ENCODE results near the gene PNMA8C.

PNMA8C gene

DNA sequence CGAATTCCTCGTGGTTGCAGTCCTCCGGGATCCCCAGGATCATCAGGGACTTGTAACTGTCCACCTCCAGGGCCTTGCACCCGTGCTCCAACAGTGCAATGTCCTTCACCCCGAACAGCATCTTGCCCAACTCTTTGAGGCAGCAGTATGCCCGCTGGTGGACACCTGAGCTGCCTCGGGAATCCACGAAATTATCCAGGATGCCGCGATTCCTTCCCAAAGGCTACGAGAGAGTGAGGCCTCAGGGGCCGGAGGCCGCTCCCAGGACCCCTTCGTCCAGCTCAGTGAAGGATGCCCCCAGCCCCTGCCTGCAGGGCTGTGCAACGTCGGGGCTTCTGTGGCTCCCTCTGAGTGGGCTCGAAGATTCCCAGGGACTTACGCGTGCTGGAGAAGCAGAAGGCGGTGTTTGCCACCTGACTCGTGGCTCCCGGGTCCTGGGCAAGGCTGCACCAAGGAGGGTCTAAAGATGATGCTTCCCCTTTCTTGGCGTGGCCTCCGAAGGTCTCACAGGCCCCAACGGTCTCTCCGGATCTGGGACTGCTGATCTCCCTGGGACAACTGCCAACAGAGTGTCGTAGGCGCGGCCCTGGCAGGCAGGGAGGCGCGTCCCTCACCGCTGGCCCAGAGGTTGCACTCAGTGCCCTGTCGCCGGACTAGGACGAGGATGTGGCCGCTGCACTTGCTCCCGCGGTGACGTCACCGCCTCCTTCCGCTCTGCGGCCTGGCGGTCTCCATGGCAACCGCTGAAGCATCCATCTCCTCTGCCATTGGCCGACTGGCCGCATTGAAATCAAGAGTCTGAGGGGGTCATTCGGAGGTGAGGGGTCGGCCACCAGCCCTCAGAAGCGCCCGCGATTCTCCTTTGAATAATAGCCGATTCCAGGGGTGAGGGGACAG, at the start of gene PNMA8C:
Gene PNMA8C, minus strand, starts transcription at position 698 of the 897 bp plus-strand sequence. Its CDS starts 577 bp downstream, at position 121.
- DNase-seq (ENCODE audit: low read depth in 1 of 2, low spot score in 1 of 2), result peak in 1 of 2 donors; percentile 9

DNA sequence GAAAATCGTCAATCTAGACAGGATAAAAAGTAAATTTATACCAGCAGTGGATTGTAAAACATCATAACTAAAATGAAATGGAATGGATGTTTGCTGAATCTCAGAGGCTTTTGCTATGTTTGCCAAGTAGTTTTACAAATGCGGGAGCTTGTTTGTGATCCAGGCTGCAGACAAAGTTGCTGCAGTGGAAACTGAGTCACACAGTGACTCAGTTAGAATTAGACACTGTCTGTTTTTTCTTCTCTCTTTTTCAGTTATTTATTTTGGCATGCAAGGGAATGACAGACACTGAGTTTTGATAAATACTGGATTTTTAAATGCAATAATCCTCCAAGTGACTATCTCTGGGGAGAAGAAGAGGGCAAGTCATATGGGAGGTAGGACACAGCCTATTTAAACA, 47.2 kb upstream of the PNMA8C start:
- DNase-seq (ENCODE audit: low read depth in 1 of 2, low spot score in 1 of 2), result no peak

DNA sequence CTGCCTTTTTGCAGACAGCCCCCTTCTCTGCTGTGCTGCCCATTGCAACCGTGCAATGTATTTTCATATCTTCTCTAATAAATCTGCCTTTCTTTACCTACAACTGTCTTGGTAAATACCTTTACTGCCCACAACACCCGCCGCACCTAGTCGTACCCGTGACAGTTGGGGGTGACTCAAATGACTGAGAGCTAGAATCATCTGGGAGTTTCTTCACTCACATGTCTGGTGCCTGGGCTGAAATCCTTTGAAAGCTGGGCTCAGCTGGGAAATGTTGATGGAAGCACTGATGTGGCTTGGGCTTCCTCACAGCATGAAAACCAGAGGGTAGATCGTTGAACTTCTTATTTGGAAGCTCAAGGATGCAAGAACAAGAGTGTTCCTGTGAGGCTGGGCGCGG, 45.5 kb upstream of the PNMA8C start:
- DNase-seq (ENCODE audit: low read depth in 1 of 2, low spot score in 1 of 2), result no peak

DNA sequence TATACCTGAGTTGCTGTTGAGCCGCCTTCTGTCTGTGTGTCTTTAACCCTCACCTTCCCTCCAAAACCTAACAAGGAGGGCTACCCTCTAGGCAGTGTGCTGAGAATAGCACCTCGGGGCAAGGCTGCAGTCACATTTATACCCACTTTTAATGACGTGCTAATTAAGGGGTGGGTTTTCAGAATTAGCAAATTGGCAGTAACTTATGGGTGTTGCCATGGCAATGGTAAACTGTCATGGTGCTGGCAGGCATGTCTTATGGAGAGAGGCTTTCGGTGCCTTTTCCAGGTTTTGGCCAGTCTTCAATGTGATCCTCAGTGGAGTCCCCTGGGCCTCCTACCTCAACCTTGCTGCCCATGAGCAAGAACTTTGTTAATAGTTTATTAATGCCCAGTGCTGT, 43.9 kb upstream of the PNMA8C start:
- DNase-seq (ENCODE audit: low read depth in 1 of 2, low spot score in 1 of 2), result no peak

DNA sequence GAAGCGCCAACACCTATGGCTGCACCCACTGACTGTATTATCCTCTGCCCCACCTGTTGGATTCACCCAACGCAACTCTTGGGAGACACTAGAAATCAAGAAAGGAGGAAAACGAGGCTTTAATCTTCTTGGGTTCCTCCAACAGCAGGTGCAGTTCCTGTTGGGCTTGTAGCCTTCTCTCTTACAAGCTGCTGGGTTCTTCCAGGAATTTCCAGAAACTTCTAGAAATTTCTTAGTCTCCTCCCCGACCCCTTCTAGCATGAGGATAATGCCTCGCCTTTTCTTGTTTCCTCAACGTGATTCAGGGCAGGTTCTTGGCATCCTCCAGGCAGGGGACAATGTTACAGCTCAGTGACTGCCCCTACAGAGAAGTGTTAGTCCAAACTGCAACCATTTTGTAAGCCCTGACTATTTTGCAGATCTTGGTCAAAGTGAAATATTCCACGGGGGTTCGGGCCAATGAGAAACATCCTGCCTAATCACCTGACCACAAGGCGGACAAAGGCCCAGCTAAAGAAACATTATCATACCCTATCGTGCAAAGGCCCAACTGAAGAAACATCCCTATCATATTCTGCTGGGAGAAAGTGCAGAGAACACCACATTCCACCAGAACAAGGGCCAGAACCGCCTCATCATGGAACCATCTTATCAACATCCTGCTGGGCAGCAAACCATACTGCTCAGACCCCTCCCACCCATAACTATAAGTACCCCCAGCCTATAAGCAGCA, 43.2 kb upstream of the PNMA8C start:
- DNase-seq (ENCODE audit: low read depth in 1 of 2, low spot score in 1 of 2), result no peak

DNA sequence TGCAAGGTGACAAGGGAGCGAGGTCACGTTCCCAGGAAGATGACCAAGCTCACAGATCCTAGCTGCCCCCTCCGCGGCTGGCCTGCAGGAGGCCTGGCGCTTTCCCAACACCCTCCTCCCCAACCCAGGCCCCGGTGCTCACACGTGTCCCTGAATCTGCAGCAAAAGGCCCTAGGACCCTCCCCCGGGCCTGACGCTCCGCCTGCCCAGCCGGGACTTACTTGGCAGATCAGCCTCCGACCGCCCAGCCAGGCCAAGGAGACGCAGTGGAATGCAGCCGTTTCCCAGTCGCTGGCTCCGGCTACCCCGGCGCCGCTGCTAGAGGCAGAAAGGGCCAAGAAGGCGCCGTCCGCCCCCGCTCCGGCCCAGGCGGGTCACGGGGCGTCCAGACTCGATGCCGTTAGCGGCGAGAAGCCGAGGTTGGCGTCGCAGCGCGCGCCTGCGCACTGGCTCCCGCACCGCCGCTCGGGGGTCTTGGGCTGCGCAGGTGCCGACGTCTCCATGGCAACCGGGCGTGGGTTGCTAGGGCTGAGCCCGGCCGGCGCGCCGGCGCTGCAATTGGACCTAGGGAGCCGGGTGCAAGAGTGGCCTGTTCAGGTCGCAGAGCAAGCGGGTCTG, 42.5 kb upstream of the PNMA8C start, which contains the start of gene PNMA8A:
Gene PNMA8A, minus strand, starts transcription at position 448 of the 618 bp plus-strand sequence. CDS start 528 bp downstream, outside the sequence.
- no peak for DNase-seq (ENCODE audit: low read depth in 1 of 2, low spot score in 1 of 2)

DNA sequence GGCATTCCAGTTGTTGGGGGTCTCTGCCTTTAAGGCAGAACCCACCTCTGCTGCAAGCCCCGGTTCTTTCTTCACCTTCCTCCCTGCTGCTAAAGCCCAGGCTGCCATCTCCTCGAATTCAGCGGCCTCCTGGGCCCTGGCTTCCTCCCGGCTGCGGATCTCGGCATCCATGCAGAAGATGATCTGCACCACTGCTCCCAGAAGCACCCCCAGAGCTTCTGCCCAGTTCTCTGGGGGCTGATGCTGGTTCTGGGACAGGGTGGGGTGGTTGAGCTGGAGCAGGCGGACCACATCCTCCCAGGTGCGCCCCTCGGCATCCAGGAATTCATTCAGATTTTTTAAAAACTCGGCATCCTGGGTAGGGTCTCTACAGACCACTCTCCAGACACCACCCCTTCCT, 41.6 kb upstream of the PNMA8C start:
- no peak for DNase-seq (ENCODE audit: low read depth in 1 of 2, low spot score in 1 of 2)

DNA sequence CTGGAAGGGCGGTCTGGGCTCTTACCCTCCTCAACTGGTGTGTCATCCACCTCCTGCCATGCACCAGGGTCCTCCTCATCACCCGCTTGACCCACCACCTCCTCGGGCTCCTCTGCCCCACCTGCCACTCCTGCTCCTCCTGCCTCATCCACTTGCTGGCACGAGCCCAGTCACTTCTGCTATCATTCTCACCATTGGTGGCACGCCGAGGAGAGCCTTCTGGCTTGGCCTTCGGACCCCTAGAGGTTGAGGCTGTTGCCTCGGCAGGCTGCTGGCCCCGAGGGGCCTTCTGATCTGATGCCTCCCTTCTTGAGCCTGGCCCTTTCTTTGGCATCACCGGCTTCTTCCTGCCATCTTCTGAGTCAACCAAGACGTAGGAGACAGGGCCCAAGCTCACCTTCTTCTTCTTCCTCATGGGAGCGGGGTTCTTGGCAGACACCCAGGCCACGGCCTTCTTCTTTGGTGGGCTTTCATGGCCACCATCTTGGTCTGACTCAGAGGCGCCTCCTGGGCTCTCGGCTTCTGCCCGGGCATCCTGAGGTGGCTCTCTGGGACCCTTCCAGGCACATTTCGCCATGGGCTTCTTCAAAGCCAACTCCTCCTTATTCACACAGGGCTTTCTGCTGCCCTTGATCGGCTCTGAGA, 40.9 kb upstream of the PNMA8C start:
- no peak for DNase-seq (ENCODE audit: low read depth in 1 of 2, low spot score in 1 of 2)

DNA sequence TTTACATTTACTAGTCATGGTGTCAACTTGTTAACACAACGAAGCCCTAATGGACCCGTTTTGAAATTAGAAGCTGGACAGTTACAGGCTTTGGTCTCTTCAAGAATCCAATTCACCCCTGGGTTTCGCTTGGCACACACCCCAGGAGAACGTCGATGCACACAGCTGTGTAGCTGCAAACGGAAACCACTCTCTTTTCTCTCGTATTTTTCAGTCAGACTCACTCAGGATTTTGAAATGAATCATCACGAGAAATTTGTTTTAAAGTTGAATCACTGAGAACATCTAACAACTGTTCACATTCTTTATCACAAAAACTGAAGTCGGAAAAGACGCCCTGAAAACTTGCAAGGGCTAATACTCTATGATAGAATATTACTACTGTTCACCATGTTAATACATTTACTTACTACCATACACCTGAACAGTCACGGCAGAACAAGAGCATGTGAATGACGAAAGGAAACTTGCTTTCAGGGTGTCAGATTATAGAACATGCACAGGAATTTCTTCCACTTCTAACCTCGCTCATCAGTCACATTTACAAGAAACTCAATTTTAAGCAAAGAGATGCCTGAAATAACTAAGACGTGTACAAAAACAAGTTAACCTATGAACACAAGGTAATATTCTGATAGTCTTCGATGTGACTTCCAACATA, 37.9 kb upstream of the PNMA8C start:
- DNase-seq (ENCODE audit: low read depth in 1 of 2, low spot score in 1 of 2), result no peak

DNA sequence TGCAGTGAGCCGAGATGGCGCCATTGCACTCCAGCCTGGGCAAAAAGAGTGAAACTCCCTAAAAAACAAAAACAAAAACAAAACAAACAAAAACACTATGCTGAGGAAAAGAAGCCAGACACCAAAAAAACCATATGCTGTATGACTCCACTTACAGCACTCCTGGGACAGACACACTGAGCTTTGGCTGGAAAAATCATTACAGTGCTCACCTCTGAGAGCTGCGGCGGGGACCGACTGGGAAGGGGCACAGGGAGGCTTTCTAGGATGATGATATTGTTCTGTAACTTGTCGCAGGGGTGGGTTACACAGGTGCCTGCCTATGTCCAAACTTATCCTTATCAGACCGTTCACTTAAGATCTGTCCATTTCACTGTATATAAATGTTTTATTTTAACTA, 34.8 kb upstream of the PNMA8C start:
- no peak for DNase-seq (ENCODE audit: low read depth in 1 of 2, low spot score in 1 of 2)

DNA sequence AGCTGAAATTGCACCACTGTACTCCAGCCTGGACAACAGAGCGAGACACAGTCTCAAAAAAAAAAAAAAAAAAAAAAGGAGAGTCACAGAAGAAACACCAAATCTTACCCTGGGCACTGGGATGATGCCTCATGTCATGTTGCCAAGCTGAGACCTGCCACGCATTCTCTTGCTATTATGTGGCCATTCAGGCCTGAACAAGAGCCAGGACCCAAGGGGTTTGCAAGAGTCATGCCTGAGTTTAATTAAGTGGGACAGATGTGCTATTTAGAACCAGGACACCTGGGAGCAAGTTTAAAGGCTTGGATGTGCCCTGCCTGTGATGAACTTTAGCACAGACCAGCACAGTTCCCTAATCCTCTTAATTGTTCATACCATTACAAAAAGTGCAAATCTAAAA, 32.8 kb upstream of the PNMA8C start:
- no peak for DNase-seq (ENCODE audit: low read depth in 1 of 2, low spot score in 1 of 2)

DNA sequence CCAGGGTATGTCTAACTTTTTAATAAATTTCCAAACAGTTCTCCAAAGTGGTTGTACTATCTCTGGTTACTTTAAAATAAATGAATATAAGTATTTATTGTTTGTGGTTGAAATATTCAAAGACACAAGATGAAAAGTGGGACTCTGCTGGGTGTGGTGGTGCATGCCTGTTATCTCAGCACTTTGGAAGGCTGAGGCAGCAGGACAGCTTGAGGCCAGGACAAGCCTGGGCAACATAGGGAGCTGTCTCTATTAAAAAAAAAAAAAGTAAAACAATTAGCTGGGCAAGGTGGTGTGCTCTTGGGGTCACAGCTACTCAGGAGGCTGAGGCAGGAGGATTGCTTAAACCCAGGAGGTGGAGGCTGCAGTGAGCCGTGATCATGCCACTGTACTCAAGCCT, 32.2 kb upstream of the PNMA8C start:
- no peak for DNase-seq (ENCODE audit: low read depth in 1 of 2, low spot score in 1 of 2)

DNA sequence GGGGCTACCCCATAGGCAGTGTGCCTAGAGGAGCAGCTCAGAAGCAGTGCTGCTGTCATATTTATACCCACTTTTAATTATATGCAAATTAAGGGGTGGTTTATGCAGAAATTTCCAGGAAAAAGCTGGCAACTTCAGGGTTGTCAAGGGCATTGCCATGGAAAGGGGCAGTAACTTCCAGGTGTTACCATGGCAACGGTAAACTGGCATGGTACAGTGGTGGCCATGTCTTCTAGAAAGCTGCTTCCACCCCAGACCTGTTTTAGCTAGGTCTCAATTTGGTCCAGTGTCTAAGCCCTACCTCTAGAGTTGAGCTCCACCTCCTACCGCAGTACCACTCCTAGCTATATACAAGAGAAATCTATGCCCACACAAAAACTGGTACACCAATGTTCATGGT, 31.3 kb upstream of the PNMA8C start:
- DNase-seq (ENCODE audit: low read depth in 1 of 2, low spot score in 1 of 2), result no peak

DNA sequence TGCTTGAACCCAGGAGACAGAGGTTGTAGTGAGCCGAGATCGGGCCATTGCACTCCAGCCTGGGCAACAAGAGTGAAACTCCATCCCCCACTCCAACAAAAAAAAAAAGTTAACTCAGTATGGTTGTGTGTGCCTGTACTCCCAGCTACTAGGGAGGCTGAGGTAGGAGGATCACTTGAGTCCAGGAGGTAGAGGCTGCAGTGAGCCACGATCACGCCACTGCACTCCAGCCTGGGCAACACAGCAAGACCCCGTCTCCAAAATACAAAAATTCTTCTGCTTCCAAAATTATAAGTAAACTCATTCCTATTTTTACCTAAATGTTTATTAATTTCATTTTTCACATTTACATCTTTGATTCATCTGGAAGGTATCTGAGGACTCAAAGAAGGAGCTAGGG, 28.2 kb upstream of the PNMA8C start:
- no peak for DNase-seq (ENCODE audit: low read depth in 1 of 2, low spot score in 1 of 2)

DNA sequence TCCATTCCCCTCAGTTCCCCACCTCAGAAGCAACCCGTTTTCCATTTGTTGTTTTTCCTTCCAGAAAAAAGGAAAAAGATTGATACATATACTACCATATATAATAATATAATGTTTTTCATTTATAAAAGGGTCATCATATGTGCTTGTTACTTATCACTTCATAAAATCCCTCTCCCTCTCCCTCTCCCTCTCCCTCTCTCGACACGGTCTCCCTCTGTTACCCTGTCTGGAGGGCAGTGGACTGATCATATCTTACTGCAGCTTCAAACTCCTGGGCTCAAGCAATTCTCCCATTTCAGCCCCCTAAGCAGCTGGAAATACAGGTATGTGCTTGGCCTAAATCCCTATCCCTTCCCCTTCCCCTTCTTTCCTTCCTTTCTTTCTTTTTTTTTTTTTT, 25.5 kb upstream of the PNMA8C start:
- no peak for DNase-seq (ENCODE audit: low read depth in 1 of 2, low spot score in 1 of 2)

DNA sequence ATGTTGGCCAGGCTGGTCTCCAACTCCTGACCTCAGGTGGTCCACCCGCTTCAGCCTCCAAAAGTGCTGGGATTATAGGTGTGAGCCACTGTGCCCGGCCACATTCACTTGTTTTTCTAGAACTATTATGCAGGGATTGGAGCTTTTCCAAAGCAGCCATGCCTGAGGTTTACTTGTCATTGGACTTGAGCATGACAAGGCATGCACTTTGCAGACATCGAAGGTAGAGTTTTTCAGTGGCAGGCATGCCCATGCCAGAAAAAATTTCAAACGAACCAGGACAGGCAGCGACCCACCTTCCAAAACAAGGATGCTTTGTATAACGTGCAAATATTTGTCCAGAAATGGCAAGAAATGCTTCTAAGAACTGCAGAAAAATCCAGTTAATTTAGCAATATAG, 24.9 kb upstream of the PNMA8C start:
- no peak for DNase-seq (ENCODE audit: low read depth in 1 of 2, low spot score in 1 of 2)

DNA sequence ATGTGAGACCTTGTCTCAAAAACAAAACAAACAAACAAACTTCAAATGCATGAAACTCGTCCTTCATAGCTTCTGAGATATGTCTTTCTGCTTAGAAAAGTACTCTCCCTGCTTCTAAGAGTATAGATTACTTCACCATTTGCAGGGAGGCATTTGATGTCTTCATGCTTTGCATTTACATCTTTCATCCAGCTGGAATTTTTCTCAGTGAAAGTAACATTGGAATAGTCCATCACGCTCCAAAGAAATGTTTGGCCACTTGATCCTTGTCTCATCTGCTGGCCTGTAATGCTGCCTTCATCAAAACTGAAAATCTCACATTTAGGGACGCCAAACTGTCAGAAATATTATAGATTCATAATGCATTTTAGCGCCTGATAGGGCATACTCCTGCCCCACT, 23.4 kb upstream of the PNMA8C start:
- no peak for DNase-seq (ENCODE audit: low read depth in 1 of 2, low spot score in 1 of 2)

DNA sequence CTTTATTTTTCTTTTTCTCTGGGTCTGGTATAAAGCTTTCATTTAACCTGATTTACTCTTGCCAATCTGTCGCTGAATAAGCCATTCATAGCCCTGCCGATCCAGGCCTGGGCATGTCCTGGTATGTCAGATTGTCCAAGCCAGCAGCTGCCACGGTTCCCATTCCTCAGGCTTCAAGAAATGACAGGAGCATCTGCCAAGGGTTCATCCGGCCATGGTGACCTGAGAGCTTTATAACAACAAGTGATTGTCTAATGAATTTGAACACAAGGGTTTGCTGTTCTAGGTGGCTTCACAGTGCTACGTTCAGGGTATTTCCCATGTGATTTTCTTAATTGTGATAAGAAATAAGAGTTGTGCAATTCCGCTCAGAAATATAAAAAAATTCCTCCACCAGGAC, 22.6 kb upstream of the PNMA8C start:
- no peak for DNase-seq (ENCODE audit: low read depth in 1 of 2, low spot score in 1 of 2)

DNA sequence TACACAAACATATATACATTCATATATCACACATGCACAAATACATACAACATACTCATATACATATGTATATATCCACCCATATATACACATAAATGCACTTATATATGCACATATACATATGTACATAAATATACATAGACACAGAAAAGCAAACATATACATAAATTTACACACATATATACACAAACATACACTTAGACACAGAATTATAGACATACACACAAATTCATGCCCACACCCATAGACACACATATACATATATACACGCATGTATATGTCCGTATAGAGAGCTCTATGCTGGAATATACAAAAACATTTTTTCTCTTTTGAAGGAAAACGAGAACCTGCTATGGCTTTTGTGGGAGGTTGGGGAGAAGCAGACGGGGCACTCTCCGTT, 22.0 kb upstream of the PNMA8C start:
- no peak for DNase-seq (ENCODE audit: low read depth in 1 of 2, low spot score in 1 of 2)

DNA sequence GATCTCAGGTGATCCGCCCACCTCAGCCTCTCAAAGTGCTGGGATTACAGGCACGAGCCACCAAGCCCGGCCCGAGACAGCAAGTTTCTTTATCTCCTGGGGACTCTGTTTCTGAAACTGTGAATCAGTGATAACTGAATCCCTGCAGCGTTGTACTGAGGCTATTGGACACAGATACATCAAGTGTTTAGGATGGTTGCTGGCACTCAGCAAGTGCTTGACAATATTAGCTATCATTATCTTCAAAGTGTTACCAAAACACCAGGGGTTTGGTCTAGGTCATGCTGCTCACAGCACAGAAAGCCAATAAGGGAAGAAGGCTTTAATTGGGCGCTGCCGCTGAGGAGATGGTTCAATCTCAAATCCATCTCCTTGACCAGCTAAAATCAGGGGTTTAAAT, 20.5 kb upstream of the PNMA8C start:
- DNase-seq (ENCODE audit: low read depth in 1 of 2, low spot score in 1 of 2), result no peak

DNA sequence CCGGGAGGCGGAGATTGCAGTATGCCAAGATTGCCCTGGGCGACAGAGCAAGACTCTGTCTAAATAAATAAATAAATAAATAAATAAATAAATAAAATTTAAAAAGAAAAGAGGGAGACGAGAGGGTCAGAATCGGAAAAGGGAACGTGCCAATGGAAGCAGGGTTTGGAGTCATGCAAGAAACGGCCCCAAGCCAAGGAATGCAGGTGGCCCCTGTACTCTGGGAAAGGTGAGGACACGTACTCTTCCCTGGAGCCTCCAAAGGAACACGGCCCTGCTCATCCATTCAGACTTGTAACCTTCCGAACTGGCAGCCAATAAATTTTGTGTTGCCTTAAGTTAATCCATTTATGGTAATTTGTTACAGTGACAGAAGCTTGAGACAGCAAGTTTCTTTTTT, 19.9 kb upstream of the PNMA8C start:
- DNase-seq (ENCODE audit: low read depth in 1 of 2, low spot score in 1 of 2), result no peak

Measured in activated T-helper 1 cell treated with anti-CD3 and anti-CD28 coated beads, Interleukin-2, amount 50 U/mL, for 16 hours (primary cell).